GM03348 (cell line): ENCODE results near the gene TEX19.
A peak's percentile ranks its signal among the peaks of the same experiment; 100 is the strongest.
"Not testable (repeated sequence)": the region's sequence is repeated elsewhere in the genome, so short reads cannot be mapped to it uniquely, and the experiment has no call there.

ENCODE experiments used
- DNase-seq: peaks from one replicate; pipeline ENCODE4 v3.0.0; 2012; ENCODE audit warnings: low spot score

TEX19 gene

GRCh38 chr17:82356845-82357355, 2.1 kb upstream of the TEX19 start:
- no peak for DNase-seq

DNA sequence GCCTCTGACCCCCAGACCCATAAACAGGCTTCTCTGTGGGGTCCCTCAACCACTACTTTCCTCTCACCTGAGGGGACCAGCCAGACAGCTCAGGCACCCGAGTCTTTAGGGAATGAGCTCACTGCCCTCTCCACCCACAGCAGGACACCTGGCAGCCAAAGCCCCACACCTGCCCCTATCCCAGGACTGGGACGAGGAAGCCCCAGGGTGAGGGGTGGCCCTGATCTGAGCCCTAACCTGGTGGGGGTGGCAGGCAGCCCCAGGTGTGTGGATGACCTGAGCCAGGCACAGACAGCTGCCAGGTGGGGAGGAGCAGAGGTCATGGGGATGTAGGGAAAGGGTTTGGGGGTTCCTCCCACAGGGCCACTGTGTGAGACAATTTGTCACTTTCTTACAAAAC, 1.7 kb upstream of the TEX19 start:
- no peak for DNase-seq

DNA sequence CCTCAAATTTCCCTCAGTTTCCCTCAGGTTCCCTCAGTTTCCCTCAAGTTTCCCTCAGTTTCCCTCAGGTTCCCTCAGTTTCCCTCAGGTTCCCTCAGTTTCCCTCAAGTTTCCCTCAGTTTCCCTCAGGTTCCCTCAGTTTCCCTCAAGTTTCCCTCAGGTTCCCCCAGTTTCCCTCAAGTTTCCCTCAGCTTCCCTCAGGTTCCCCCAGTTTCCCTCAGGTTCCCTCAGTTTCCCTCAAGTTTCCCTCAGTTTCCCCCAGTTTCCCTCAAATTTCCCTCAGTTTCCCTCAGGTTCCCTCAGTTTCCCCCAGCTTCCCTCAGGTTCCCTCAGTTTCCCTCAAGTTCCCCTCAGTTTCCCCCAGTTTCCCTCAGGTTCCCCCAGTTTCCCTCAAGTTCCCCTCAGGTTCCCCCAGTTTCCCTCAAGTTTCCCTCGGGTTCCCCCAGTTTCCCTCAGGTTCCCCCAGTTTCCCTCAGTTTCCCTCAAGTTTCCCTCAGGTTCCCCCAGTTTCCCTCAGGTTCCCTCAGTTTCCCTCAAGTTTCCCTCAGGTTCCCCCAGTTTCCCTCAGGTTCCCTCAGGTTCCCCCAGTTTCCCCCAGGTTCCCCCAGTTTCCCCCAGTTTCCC, 516 bp downstream of the TEX19 start:
- not testable (repeated sequence) for DNase-seq

- no peak for DNase-seq
Measured at GRCh38 chr17:82361885-82362633, 3.0 kb downstream of the TEX19 start.

GRCh38 chr17:82365606-82366295, 6.7 kb downstream of the TEX19 start:
- DNase-seq, result no peak

DNA sequence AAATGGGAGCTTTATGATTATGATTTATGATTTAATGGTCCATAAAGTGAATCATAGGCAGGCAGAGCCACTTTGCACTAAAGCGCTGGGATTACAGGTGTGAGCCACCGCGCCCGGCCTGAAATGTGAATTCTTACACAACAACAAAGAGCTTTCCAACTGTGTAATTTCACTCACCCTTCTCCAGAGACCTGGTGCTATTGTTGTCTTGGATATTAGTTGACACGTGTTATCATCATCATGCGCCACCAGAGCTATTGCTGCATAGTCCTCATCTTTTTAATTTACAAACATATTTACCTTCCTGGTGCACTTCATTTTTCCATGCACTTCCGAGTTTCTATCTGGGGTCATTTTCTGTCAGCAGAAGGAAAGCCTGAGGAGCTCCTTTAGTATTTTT, 7.7 kb downstream of the TEX19 start:
- no peak for DNase-seq

GRCh38 chr17:82367724-82368524, 8.9 kb downstream of the TEX19 start:
- DNase-seq, result no peak

DNA sequence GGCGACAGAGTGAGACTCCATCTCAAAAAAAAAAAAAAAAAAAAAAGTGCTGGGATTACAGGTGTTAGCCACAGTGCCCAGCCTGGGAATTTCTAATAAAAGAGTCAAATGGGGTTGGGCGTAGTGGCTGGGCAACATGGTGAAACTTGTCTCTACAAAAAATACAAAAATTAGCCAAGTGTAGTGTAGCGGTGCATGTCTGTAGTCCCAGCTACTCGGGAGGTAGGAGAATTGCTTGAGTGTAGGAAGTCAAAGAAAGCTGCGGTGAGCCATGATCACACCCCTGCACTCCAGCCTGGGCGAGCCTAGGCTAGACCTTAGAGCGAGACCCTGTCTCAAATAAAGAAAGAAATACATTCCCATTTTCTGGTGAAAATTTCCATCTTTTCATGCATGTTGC, 10.2 kb downstream of the TEX19 start:
- no peak for DNase-seq

GRCh38 chr17:82370471-82371332, 11.7 kb downstream of the TEX19 start:
- DNase-seq, result peak; percentile 45

DNA sequence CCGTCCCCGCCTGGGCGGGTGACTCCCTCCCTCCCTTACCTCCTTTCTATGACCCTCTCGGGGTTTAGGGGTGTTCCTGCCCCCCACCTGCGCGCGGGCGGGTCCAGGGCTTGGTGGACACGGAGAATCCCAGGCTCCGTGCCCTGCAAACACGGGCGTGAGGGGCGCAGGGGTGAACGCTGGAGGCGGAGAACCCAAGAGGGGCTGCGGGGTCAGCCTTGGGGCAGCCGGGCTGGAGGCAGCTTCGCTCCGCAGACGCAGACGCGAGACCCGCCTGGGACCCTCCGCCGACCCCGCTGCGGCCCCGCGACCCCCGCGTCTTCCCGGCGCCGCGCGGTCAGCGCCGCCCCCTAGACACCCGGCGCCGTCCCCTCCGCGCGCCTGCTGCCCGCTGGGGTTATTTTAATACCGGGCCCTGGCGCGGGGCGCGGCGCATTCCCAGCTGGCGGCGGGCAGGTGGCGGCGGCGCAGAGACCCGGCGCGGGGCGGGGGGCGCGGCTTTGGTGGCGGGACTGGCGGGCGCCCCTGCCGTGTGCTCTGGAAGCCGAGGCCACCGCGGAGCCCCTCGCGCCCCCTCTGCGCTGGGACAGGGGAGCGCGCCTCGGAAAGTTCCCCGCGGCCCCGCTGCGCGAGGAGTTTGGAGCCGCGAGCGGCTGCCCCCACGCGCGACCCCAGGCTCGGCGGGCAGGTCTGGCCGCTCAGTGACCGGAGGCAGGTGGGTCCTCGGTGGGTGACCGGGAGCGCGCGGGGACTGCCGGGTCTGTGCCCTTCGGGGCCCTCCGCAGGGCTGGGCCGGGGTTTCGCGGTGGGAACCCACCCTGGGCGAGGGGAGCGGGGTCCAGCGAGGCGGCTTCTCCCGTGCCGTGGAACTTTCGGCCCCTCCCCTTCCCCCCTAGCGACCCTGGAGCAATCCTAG, 12.5 kb downstream of the TEX19 start, which contains the start of gene UTS2R:
Gene UTS2R, plus strand, starts transcription at position 433 of the 916 bp plus-strand sequence. CDS start 2,560 bp downstream, outside the sequence.
- DNase-seq, result no peak

DNA sequence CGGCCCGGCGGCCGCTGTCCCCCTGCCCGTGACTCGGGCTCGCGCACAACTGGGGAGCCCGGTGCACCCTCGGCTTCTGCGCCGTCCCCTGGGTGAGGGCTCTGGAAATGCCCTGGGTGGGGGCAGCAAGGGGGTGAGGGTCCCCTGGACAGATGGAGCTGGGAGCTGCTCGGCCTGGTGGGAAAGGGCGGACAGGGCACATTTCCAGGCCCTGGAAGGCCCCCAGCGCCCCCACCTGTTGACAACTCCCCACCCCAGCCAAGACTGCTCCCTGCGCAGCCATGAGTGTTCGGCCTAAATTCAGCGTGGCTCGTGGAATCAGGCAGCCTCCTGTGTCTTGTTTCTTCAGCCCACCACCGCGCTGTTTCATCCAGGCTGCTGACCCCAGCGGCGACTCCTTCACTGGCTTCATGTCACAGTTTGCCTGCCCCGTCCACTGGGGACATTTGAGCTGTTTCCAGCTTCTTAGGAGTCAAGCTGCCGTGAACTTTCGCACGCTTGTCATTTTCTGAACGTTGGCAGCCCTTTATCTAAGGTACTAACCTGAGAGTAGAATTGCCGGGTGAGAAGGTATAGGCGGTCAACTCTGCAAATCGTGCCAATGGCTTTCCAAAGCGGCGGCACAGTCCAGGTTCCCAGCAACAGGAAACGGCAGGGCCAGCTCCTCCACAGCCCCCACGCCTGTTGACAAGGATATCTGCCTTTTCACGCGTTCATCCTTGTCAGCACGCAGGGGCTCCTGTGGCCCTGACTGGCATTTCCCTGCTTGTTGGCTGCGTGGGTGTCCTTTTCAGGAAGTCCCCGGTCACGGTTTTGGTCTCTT, 13.4 kb downstream of the TEX19 start:
- DNase-seq, result no peak

DNA sequence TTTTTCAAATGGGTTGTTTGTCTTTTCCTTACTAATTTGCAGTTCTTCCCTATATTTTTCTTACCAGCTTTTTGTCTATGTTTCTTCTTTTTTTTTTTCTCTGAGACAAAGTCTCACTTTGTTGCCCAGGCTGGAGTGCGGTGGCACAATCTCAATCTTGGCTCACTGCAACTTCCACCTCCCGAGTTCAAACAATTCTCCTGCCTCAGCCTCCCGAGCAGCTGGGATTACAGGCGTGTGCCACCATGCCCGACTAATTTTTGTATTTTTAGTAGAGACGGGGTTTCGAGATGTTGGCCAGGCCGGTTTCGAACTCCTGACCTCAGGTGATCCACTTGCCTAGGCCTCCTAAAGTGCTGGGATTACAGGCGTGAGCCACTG, 14.0 kb downstream of the TEX19 start:
- DNase-seq, result not testable (repeated sequence)

DNA sequence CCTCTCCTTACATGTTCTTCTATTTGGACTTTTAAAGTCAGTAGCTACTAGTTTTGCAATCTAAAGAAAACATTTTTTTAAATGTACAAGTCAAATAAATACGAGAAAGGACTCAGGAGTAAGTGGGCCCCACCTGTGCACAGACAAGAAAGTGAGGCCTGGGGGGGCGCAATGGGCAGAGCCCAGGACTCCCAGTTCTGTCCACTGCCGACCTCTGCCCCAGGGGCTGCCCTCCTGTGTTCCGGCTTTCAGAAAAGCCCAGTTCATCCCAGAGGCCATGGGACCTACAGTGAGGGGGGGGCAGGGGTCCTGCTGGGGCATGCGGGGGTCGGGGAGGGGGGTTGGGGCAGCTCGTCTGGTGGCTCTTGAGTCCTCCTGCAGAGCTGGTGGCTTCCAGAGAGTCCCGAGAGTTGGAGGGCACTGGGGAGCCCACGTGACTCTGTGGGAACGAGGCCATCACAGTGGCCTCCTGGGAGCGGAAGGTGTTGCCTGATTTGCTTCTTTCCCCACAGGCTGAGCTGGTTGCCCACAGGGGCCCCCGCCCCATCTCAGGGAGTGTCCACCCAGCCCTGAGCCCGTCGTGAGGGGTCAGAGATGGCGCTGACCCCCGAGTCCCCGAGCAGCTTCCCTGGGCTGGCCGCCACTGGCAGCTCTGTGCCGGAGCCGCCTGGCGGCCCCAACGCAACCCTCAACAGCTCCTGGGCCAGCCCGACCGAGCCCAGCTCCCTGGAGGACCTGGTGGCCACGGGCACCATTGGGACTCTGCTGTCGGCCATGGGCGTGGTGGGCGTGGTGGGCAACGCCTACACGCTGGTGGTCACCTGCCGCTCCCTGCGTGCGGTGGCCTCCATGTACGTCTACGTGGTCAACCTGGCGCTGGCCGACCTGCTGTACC, 14.9 kb downstream of the TEX19 start:
- no peak for DNase-seq

DNA sequence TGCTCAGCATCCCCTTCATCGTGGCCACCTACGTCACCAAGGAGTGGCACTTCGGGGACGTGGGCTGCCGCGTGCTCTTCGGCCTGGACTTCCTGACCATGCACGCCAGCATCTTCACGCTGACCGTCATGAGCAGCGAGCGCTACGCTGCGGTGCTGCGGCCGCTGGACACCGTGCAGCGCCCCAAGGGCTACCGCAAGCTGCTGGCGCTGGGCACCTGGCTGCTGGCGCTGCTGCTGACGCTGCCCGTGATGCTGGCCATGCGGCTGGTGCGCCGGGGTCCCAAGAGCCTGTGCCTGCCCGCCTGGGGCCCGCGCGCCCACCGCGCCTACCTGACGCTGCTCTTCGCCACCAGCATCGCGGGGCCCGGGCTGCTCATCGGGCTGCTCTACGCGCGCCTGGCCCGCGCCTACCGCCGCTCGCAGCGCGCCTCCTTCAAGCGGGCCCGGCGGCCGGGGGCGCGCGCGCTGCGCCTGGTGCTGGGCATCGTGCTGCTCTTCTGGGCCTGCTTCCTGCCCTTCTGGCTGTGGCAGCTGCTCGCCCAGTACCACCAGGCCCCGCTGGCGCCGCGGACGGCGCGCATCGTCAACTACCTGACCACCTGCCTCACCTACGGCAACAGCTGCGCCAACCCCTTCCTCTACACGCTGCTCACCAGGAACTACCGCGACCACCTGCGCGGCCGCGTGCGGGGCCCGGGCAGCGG, 15.7 kb downstream of the TEX19 start:
- DNase-seq, result no peak

DNA sequence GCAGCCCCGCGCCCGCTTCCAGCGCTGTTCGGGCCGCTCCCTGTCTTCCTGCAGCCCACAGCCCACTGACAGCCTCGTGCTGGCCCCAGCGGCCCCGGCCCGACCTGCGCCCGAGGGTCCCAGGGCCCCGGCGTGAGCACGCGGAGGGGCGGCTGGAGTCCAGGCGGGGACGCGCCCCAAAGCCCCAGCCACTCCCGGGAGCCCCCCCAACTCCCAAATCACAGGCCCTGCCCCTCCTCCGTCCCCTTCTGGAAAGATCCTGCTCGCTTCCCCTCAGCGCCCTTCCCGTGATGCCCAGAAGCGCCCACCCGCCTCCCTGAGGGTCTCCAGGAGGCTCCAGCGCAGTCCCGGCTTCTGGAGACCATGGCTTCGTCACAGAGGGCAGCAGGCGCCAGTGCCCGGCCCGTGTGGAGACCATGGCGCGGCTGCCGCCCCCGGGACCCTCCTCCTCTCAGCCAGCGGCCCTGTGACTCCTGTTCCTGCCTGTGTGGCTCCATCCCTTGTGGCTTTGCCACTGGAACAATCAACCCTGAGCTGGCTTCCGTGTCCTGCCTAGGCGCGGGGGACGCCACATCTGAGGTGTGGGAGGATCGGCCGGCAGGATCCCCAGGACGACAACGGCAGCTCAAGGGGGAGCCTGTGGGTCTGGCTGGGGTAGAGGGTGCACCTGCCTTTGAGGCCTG, 16.5 kb downstream of the TEX19 start:
- no peak for DNase-seq

- no peak for DNase-seq
Measured at GRCh38 chr17:82376042-82376730, 17.1 kb downstream of the TEX19 start.
